RWPE1 (cell line): ENCODE data around the gene ITPK1.

Experiments used
- CTCF ChIA-PET: fragments of 350-600 bp; sonication (Branson Sonifier 250); formaldehyde crosslinking; extraction: SDS; loops from one replicate; lab custom pipeline; 2021; lab: Yijun Ruan, JAX
- POLR2A ChIA-PET: fragments of 400-600 bp; formaldehyde crosslinking; extraction: SDS; loops from one replicate; lab custom pipeline; 2020; ENCODE audit warnings: antibody characterized with exemption; ENCODE audit not compliant: low non-redundant PET; lab: Yijun Ruan, JAX
- DNase-seq: peaks from one replicate; pipeline ENCODE4 v3.0.0; 2012; ENCODE audit warnings: low spot score
- H3K27ac ChIP-seq: fragments of 450-650 bp; 2 replicates; pipeline ENCODE4 v1.5.1; 2017
- CTCF ChIP-seq: fragments of 450-650 bp; conservative IDR thresholded peaks from 2 replicates; pipeline ENCODE4 v1.5.1; 2017; ENCODE audit warnings: low read depth, mild to moderate bottlenecking

Gene ITPK1

GRCh38 chr14:93011141-93011529, 104.6 kb downstream of the ITPK1 start:
- peak overlapping the region; percentile 18; the same call in 1 of the 2 replicates for H3K27ac ChIP-seq
- ChIA-PET POLR2A (interaction anchor here (0.6 kb wide), 2 partner anchors 11 to 110 kb away, joined by 3 read pairs; no protein-coding TSS in a partner anchor), CTCF (no interaction called here)
- TF ChIP-seq CTCF = no peak
- DNase-seq = no peak

GRCh38 chr14:93010522-93011140, 105.1 kb downstream of the ITPK1 start:
- TF ChIP-seq CTCF = no peak
- ChIA-PET CTCF (no interaction called here), POLR2A (interaction anchor here (0.6 kb wide), 1 partner anchor 10 kb away, joined by 3 read pairs; no protein-coding TSS in a partner anchor)
- no peak overlapping the region; the same call in 1 of the 2 replicates for H3K27ac ChIP-seq
- no peak for DNase-seq

- no peak for DNase-seq
- CTCF ChIA-PET = no interaction called here
- POLR2A ChIA-PET = no interaction called here
- no peak overlapping the region; the same call in 1 of the 2 replicates for H3K27ac ChIP-seq
- TF ChIP-seq CTCF = no peak
Observed at GRCh38 chr14:93010130-93010499, 105.6 kb downstream of the ITPK1 start.

- DNase-seq = no peak
- TF ChIP-seq CTCF = no peak
- H3K27ac ChIP-seq = peak overlapping the region; percentile 74
- CTCF ChIA-PET = no interaction called here
- POLR2A ChIA-PET = no interaction called here
Observed at GRCh38 chr14:93009471-93010129, 106.1 kb downstream of the ITPK1 start.

- peak overlapping the region; percentile 74 for H3K27ac ChIP-seq
- POLR2A ChIA-PET = interaction anchor here (0.6 kb wide), 1 partner anchor 88 kb away, joined by 5 read pairs; no protein-coding TSS in a partner anchor
- no peak for TF ChIP-seq CTCF
- CTCF ChIA-PET = no interaction called here
- DNase-seq = no peak
Observed at GRCh38 chr14:93008381-93008780, 107.3 kb downstream of the ITPK1 start.

- POLR2A ChIA-PET = no interaction called here
- peak overlapping the region; percentile 74 for H3K27ac ChIP-seq
- DNase-seq = peak; percentile 75
- CTCF ChIA-PET = interaction anchor here (0.5 kb wide), 1 partner anchor 320 kb away, joined by 6 read pairs; no protein-coding TSS in a partner anchor
- TF ChIP-seq CTCF = no peak
Observed at GRCh38 chr14:93007225-93007997, 108.3 kb downstream of the ITPK1 start.
